GM12874 (cell line): ENCODE measurements around the gene HLA-DRA.

Experiments used
- CTCF ChIP-seq: IDR thresholded peaks from 2 replicates; pipeline ENCODE4 v1.5.1; 2011; ENCODE audit warnings: low read depth, mild to moderate bottlenecking, control low read depth, low read length, moderate library complexity; ENCODE audit not compliant: insufficient read depth

The HLA-DRA gene

GRCh38 chr6:32416036-32416435 is 23.7 kb upstream of the HLA-DRA start:
- no peak for TF ChIP-seq CTCF

- TF ChIP-seq CTCF, result no peak
Measured at GRCh38 chr6:32424589-32425300, 14.9 kb upstream of the HLA-DRA start.

GRCh38 chr6:32426338-32426737 is 13.3 kb upstream of the HLA-DRA start:
- no peak for TF ChIP-seq CTCF

- TF ChIP-seq CTCF, result no peak
Measured at GRCh38 chr6:32427218-32427617, 12.5 kb upstream of the HLA-DRA start.

GRCh38 chr6:32427934-32428474 is 11.7 kb upstream of the HLA-DRA start:
- no peak for TF ChIP-seq CTCF

GRCh38 chr6:32430179-32430578 is 9.5 kb upstream of the HLA-DRA start:
- no peak for TF ChIP-seq CTCF

GRCh38 chr6:32431142-32431541 is 8.5 kb upstream of the HLA-DRA start:
- TF ChIP-seq CTCF, result no peak
